Epithelial cell of proximal tubule (primary cell): Measurements from ENCODE around the gene SDHAF3. TPM values are rescaled to one million over a fixed set of nuclear protein-coding genes. Genes with fewer than 3 reads are reported as not detected.
"Not testable (repeated sequence)": the region's sequence is repeated elsewhere in the genome, so short reads cannot be mapped to it uniquely, and the experiment has no call there.

ENCODE experiments used
- DNase-seq: peaks from one replicate; pipeline ENCODE4 v3.0.0-alpha.2; 2011; ENCODE audit warnings: low read depth
- H3K4me3 ChIP-seq: 2 replicates; pipeline ENCODE4 v1.5.1; 2011; ENCODE audit warnings: low read depth, mild to moderate bottlenecking, low read length
- CTCF ChIP-seq: conservative IDR thresholded peaks from 2 replicates; pipeline ENCODE4 v1.5.1; 2012; ENCODE audit warnings: low read depth, mild to moderate bottlenecking, low read length
- total RNA-seq: library from RNA; depleted of rRNA; stranded (reverse); fragments of >200 nt; gene quantifications from 2 replicates; pipeline ENCODE4 v1.2.3, GENCODE V29; 2015

SDHAF3 gene
- total RNA-seq, 1 donor from 2014 or later = 17.8 TPM

- no peak overlapping the region for H3K4me3 ChIP-seq
- DNase-seq = no peak
- TF ChIP-seq CTCF = peak; percentile 87
Observed at GRCh38 chr7:97179454-97180104, 62.1 kb downstream of the SDHAF3 start.

GRCh38 chr7:97187067-97187466 lies 69.6 kb downstream of the SDHAF3 start:
- H3K4me3 ChIP-seq = no peak overlapping the region
- DNase-seq = no peak
- no peak for TF ChIP-seq CTCF

GRCh38 chr7:97196174-97196573 lies 78.7 kb downstream of the SDHAF3 start:
- not testable (repeated sequence) for DNase-seq, H3K4me3 ChIP-seq

GRCh38 chr7:97198596-97198995 lies 81.1 kb downstream of the SDHAF3 start:
- TF ChIP-seq CTCF = no peak
- DNase-seq = no peak
- no peak overlapping the region for H3K4me3 ChIP-seq

- no peak for TF ChIP-seq CTCF
- H3K4me3 ChIP-seq = no peak overlapping the region
- DNase-seq = no peak
Observed at GRCh38 chr7:97200018-97200417, 82.5 kb downstream of the SDHAF3 start.

- no peak for TF ChIP-seq CTCF
- no peak for DNase-seq
- no peak overlapping the region for H3K4me3 ChIP-seq
Observed at GRCh38 chr7:97203957-97204356, 86.5 kb downstream of the SDHAF3 start.

GRCh38 chr7:97204821-97205220 lies 87.3 kb downstream of the SDHAF3 start:
- no peak for TF ChIP-seq CTCF
- no peak overlapping the region for H3K4me3 ChIP-seq
- DNase-seq = no peak

- DNase-seq = no peak
- H3K4me3 ChIP-seq = no peak overlapping the region
- TF ChIP-seq CTCF = no peak
Observed at GRCh38 chr7:97215556-97215955, 98.1 kb downstream of the SDHAF3 start.
